Heart right ventricle (tissue), 16 donors: Measurements from ENCODE around the gene SEPTIN12. TPM values are rescaled to one million over a fixed set of nuclear protein-coding genes. Genes with fewer than 3 reads are reported as not detected.

ENCODE experiments used
- ATAC-seq, 8 donors: fragments of 200-7000 bp; cut with Tn5 transposase; one replicate each; pipeline ENCODE4 v1.9.1; 2020; ENCODE audit warnings: mild to moderate bottlenecking in 8 of 8, moderate library complexity in 8 of 8, moderate number of reproducible peaks in 1 of 8
- DNase-seq, 2 donors: peaks; one replicate each; pipeline ENCODE4 v3.0.0-alpha.2; 2020
- H3K27ac ChIP-seq, 10 donors: fragments of 200-600 bp; sonication (generic) in 2 of 10; one replicate each; pipeline versions ENCODE4 v1.5.0 to v1.8.0; 2020 to 2022; ENCODE audit warnings: mild to moderate bottlenecking in 3 of 10
- H3K27me3 ChIP-seq, 7 donors: fragments of 200-600 bp; one replicate each; pipeline ENCODE4 v1.8.0; 2021 to 2022; ENCODE audit warnings: mild to moderate bottlenecking in 2 of 7
- H3K36me3 ChIP-seq, 9 donors: fragments of 200-600 bp; sonication (generic) in 1 of 9; one replicate each; pipeline versions ENCODE4 v1.5.0 to v1.8.0; 2020 to 2022; ENCODE audit warnings: mild to moderate bottlenecking in 2 of 9
- H3K4me1 ChIP-seq, 9 donors: fragments of 200-600 bp; sonication (generic) in 1 of 9; one replicate each; pipeline versions ENCODE4 v1.5.0 to v1.8.0; 2020 to 2022; ENCODE audit warnings: mild to moderate bottlenecking in 4 of 9
- H3K4me3 ChIP-seq, 10 donors: fragments of 200-600 bp; sonication (generic) in 2 of 10; one replicate each; pipeline versions ENCODE4 v1.5.0 to v1.8.0; 2020 to 2022; ENCODE audit warnings: mild to moderate bottlenecking in 7 of 10, moderate library complexity in 2 of 10
- H3K9me3 ChIP-seq, 11 donors: fragments of 200-600 bp in 10 of 11; sonication (generic) in 2 of 11; one replicate each; pipeline versions ENCODE4 v1.5.0 to v1.8.0; 2013 to 2022; ENCODE audit warnings: mild to moderate bottlenecking in 2 of 11, control low read depth in 1 of 11, moderate library complexity in 1 of 11
- WGBS, 2 donors: extraction: QIAGEN DNeasy Blood & Tissue Kit; methylation state at CpG; one replicate each; pipeline ENCODE4 v1.1.7; 2013; ENCODE audit warnings: inconsistent platforms in 1 of 2; 5-methylcytosine and 5-hydroxymethylcytosine counted together
- intact Hi-C, 10 donors: fragments of 100-400 bp; cut with DNase I; formaldehyde crosslinking; loops; one replicate each; pipeline versions ENCODE4 v1.11.1 to v1.14.2; 2022
- polyA plus RNA-seq, 2 donors: library from polyadenylated mRNA; stranded (reverse); fragments of 200-250 nt; gene quantifications; one replicate each; pipeline ENCODE4 v1.2.3, GENCODE V29; 2013
- total RNA-seq, 10 donors: library from RNA; stranded (reverse); fragmentation: NEBNext Ultra II Directional in 3 of 10; extraction: Animal tissue kit (Norgen Biotek cat#: 25700) in 3 of 10; gene quantifications; one replicate each; pipeline versions ENCODE4 v1.2.1 to v1.2.4, GENCODE V29; 2021 to 2023
- TF ChIP-seq, protein P1 (sequence below), 9 donors: fragments of 200-600 bp; sonication (generic) in 2 of 9; IDR thresholded peaks; one replicate each; pipeline versions ENCODE4 v1.5.0 to v1.8.0; 2021 to 2022; ENCODE audit warnings: antibody characterized with exemption in 9 of 9, mild to moderate bottlenecking in 5 of 9, moderate library complexity in 1 of 9
- donor health status: Arrhythmogenic right ventricular cardiomyopathy.
- donor health status: ischemic (EF 13 %, LVEDD 7.1; RV severe dilation, severe dysfunction).
- donor health status: healthy with polysubstance abuse.
- donor health status: DM: no; HTN: yes; CAD: no.
- donor health status: DM: no; HTN: no; CAD: no.
- donor health status: ischemic (EF 25% LVEDD 6.9; RV normal size, moderate dysfunction).
- donor health status: ischemic (EF 25% LVEDD 5.7; RV mildly dilated, moderate dysfunction).
- donor health status: healthy.
- donor health status: DM: yes; HTN: yes; CAD: no.
- donor health status: Ischemic cardiomyopathy.
- donor health status: ischemic (EF 35%, LVEDD 5.7; RV mildly dilated, moderate dysfunction).
- donor health status: nonischemic (EF 11% LVEDD 7.7; RV severe dilation, severe dysfunction).
- donor health status: DM: yes; HTN: yes; CAD: no.
- donor health status: PGD.
- donor health status: ischemic (EF 29% LVEDD 5.4; RV normal size, mild dysfunction).
- donor health status: nonischemic (EF 23%, LVEDD 6.1; RV moderate dilation, normal function).

The SEPTIN12 gene
- total and polyA plus RNA-seq, 12 donors = 1.3 TPM; not detected in 11

DNA sequence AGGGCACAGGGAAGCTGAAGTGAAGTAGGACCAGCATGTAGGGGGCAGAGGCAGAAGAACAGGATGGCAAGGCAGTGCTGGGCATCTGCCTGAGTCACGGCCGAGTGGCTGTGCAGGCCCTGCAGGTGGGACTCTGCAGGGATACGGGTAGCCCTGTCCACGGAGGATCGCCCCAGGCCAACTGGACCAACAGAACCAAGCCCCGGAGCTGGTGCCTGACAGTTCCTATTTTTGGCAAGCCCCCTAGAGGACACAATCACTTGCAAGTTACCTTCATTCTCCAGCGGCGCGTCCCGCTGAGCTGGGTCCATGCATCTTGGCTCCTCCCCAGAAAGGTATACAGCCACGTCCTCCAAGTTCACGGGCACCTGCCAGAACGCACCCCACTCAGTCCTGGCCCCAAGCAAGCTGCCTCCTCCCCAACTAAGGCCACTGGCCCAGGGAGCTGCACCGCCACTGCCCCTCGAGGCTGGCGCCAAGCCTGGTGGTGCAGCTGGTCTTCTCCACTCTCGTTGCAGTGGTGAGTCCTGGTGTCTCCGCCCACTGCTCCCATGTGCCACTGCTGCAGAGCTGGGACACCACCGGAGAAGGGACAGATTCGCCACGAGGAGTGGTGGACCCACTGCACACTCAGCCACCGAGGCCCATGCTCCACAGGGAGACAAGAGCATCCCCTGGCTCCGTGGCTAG lies 27.8 kb downstream of the SEPTIN12 start:
- intact Hi-C loops = no loop called here
- peaks cover 5 to 97% (median 49%) of the 10 kb centered on the region in 9 donors for H3K36me3 ChIP-seq
- DNase-seq = no peak
- no peaks in the 10 kb centered on the region for H3K9me3 ChIP-seq
- H3K27me3 ChIP-seq = no peaks in the 10 kb centered on the region
- no peak for ATAC-seq
- 90 to 91% methylated on average over 23 of the region's 23 CpGs for WGBS, 2 donors
- H3K4me3 ChIP-seq = no peak overlapping the region
- no peak overlapping the region for H3K27ac ChIP-seq
- peaks cover 0 to 16% (median 5%) of the 10 kb centered on the region in 9 donors for H3K4me1 ChIP-seq
- TF ChIP-seq, protein P1, sequence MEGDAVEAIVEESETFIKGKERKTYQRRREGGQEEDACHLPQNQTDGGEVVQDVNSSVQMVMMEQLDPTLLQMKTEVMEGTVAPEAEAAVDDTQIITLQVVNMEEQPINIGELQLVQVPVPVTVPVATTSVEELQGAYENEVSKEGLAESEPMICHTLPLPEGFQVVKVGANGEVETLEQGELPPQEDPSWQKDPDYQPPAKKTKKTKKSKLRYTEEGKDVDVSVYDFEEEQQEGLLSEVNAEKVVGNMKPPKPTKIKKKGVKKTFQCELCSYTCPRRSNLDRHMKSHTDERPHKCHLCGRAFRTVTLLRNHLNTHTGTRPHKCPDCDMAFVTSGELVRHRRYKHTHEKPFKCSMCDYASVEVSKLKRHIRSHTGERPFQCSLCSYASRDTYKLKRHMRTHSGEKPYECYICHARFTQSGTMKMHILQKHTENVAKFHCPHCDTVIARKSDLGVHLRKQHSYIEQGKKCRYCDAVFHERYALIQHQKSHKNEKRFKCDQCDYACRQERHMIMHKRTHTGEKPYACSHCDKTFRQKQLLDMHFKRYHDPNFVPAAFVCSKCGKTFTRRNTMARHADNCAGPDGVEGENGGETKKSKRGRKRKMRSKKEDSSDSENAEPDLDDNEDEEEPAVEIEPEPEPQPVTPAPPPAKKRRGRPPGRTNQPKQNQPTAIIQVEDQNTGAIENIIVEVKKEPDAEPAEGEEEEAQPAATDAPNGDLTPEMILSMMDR (IDR thresholded peaks at IDR 0.05) = no peak

DNA sequence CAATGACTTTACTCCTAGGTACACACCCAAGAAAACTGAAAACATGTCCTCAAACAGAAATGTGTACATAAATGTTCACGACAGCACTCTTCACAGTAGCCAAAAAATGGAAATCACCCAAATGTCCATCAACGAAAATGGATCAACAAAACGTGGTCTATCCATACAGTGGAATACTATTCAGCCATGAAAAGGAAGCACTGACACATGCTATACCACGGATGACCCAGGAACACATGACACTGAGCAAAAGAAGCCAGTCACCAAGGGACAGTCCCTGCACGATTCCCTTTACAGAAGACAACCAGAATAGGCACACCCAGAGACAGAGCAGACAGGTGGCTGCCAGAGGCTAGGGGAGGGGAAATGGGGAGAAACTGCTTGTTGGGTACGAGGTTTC lies 32.5 kb downstream of the SEPTIN12 start:
- no peak overlapping the region for H3K27ac ChIP-seq
- H3K27me3 ChIP-seq = no peaks in the 10 kb centered on the region
- ATAC-seq = no peak
- intact Hi-C loops = no loop called here
- peaks cover 3 to 100% (median 65%) of the 10 kb centered on the region in 9 donors for H3K36me3 ChIP-seq
- no peak for DNase-seq
- TF ChIP-seq, protein P1 (IDR thresholded peaks at IDR 0.05) = no peak
- 97 to 100% methylated on average over 6 of the region's 6 CpGs for WGBS, 2 donors
- peaks cover 0 to 7% (median 0%) of the 10 kb centered on the region in 11 donors for H3K9me3 ChIP-seq
- H3K4me1 ChIP-seq = no peaks in the 10 kb centered on the region
- no peak overlapping the region for H3K4me3 ChIP-seq

DNA sequence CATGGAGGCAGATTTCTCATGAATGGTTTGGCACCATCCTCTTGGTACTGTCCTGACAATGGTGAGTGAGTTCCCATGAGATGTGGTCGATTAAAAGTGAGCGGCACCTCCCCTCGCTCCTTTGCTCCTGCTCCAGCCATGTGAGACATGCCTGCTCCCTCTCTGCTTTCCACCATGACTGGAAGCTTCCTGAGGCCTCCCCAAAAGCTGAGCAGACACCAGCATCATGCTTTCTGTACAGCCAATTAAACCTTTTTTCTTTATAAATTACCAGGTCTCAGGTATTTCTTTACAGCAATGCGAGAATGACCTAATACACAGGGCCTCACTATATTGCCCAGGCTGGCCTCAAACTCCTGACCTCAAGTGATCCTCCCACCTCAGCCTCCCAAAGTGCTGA lies 33.3 kb downstream of the SEPTIN12 start:
- H3K9me3 ChIP-seq = peaks cover 0 to 7% (median 0%) of the 10 kb centered on the region in 11 donors
- no peak for ATAC-seq
- peaks cover 0 to 100% (median 58%) of the 10 kb centered on the region in 9 donors for H3K36me3 ChIP-seq
- no peaks in the 10 kb centered on the region for H3K27me3 ChIP-seq
- no peaks in the 10 kb centered on the region for H3K4me1 ChIP-seq
- TF ChIP-seq, protein P1 (IDR thresholded peaks at IDR 0.05) = no peak
- H3K27ac ChIP-seq = no peak overlapping the region
- DNase-seq = no peak
- intact Hi-C loops = no loop called here
- WGBS, 2 donors = 98 to 99% methylated on average over 4 of the region's 4 CpGs
- no peak overlapping the region for H3K4me3 ChIP-seq

DNA sequence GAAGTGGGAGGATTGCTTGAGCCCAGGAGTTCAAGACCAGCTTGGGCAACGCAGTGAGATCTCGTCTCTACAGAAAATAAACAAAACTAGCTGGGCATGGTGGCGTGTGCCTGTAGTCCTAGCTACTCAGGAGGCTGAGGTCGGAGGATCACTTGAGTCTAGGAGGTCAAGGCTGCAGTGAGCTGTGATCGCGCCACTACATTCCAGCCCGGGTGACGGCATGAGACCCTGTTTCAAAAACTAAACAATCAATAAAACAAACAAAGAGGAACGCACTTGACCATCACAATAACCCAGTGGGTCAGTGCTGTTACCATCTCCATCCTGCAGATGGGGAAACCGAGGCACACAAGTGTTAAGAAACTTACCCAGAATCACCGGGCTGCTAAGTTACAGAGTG lies 34.9 kb downstream of the SEPTIN12 start:
- intact Hi-C loops = no loop called here
- H3K4me1 ChIP-seq = no peaks in the 10 kb centered on the region
- WGBS, 2 donors = 95 to 96% methylated on average over 11 of the region's 11 CpGs
- no peaks in the 10 kb centered on the region for H3K27me3 ChIP-seq
- peaks cover 0 to 7% (median 0%) of the 10 kb centered on the region in 11 donors for H3K9me3 ChIP-seq
- ATAC-seq (no peak), DNase-seq (no peak)
- no peak overlapping the region for H3K4me3 ChIP-seq
- peaks cover 0 to 100% (median 53%) of the 10 kb centered on the region in 9 donors for H3K36me3 ChIP-seq
- TF ChIP-seq, protein P1 (IDR thresholded peaks at IDR 0.05) = no peak
- H3K27ac ChIP-seq = no peak overlapping the region
